Activated naive CD4-positive, alpha-beta T cell treated with anti-CD3 and anti-CD28 coated beads, Interleukin-2, amount 50 U/mL, for 16 hours (primary cell): ENCODE measurements around the gene U2AF1L4.

Experiments used
- DNase-seq: peaks from one replicate; pipeline ENCODE4 v3.0.0-alpha.2; 2020

The U2AF1L4 gene

GRCh38 chr19:35757231-35757748 is 12.1 kb upstream of the U2AF1L4 start:
- peak; percentile 29 for DNase-seq

GRCh38 chr19:35756377-35757230 is 11.4 kb upstream of the U2AF1L4 start, which contains the start of gene HSPB6:
HSPB6 (minus strand) TSS chr19:35757029; CDS start chr19:35757008, 21 bp downstream.
- DNase-seq = peak; percentile 10

- DNase-seq = peak; percentile 69
These were observed 10.5 kb upstream of the U2AF1L4 start for GRCh38 chr19:35755550-35756376.

GRCh38 chr19:35755131-35755549 is 9.9 kb upstream of the U2AF1L4 start:
- peak; percentile 9 for DNase-seq

- peak; percentile 5 for DNase-seq
These were observed 9.3 kb upstream of the U2AF1L4 start for GRCh38 chr19:35754370-35755130.

- DNase-seq = no peak
These were observed 8.6 kb upstream of the U2AF1L4 start for GRCh38 chr19:35753634-35754369.

- DNase-seq = no peak
These were observed 7.6 kb upstream of the U2AF1L4 start for GRCh38 chr19:35752746-35753350.

GRCh38 chr19:35751839-35752745 is 6.9 kb upstream of the U2AF1L4 start:
- DNase-seq = no peak

- DNase-seq = no peak
These were observed 4.9 kb upstream of the U2AF1L4 start for GRCh38 chr19:35750167-35750566.

GRCh38 chr19:35748106-35749020 is 3.1 kb upstream of the U2AF1L4 start, which contains the start of gene LIN37:
LIN37 (plus strand) TSS chr19:35748576; CDS start chr19:35748725, 149 bp downstream.
- DNase-seq = peak; percentile 99

GRCh38 chr19:35746531-35746930 is 1.3 kb upstream of the U2AF1L4 start:
- DNase-seq = no peak

- no peak for DNase-seq
These were observed 857 bp upstream of the U2AF1L4 start for GRCh38 chr19:35746087-35746462.

- DNase-seq = peak; percentile 92
These were observed 539 bp downstream of the U2AF1L4 start for GRCh38 chr19:35744430-35745327.

- DNase-seq = no peak
These were observed 1.4 kb downstream of the U2AF1L4 start for GRCh38 chr19:35743640-35744429.

- peak; percentile 71 for DNase-seq
These were observed 3.0 kb downstream of the U2AF1L4 start, which contains the start of gene IGFLR1 for GRCh38 chr19:35742121-35742724. IGFLR1 (minus strand) TSS chr19:35742452; CDS start chr19:35741180, 1,272 bp downstream.

- no peak for DNase-seq
These were observed 4.1 kb downstream of the U2AF1L4 start for GRCh38 chr19:35741203-35741515.
